DMS153 (cell line): ENCODE measurements around the gene PSMB5.
"Not testable (repeated sequence)": the region's sequence is repeated elsewhere in the genome, so short reads cannot be mapped to it uniquely, and the experiment has no call there.

Source experiments
- DNase-seq: peaks from one replicate; lab custom pipeline; 2025; lab: John Stamatoyannopoulos, UW

Gene PSMB5

DNA sequence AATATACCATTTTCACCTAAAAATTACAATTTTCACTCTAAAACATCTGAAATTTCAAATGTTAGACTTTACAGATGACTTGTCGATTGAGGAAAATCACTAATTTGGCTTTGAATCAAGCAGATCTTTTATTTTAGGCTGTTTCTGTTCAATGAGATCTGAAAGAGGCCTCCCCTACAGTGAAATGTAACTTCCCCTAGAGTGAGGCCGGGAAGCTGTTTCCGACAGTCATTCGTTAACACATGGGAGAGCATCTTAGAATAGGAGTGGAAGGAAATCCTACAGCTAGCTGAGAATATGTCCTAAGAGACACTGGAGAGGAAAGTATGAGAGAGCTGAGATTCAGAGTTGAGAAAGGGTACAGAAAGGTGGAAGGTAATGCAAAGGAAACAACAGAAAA is 19.1 kb downstream of the PSMB5 start:
- DNase-seq, result no peak

DNA sequence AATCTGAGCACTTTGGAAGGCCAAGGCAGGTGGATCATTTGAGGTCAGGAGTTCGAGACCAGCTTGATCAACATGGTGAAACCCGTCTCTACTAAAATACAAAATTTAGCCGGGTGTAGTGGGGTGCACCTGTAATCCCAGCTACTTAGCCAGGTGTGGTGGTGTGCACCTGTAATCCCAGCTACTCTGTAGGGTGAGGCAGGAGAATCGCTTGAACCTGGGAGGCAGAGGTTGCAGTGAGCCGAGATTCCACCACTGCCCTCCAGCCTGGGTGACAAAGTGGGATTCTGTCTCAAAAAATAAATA is 21.0 kb downstream of the PSMB5 start:
- DNase-seq, result not testable (repeated sequence)

DNA sequence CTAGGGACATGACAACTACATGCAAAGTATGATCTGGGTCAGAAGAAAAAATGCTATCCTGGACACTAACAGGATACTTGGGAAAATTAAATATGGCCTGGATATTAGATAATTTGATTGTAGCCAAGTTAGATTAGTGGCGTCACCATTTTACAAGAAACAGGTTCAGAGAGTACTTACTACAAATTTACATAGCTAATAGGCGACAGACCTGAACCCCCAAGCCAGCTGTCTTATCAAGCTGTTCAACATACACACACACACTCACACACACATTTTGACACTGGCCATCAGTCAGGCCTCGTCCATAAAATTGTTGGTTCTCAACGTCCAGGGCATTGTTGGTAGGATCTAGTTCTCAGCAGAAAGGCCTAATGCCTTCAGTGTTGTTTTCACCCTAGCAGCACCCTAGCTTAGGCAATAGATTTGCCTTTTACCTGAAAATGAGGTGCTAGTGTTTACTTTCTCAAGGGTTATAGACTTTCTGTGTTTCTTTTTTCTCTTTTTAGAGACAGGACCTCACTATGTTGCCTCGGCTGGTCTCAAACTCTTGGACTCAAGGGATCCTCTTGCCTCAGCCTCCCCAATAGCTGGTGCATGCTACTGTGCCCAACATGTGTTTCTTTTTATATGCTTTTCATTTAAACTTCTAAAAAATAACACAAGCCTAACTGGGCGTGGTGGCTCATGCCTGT is 21.5 kb downstream of the PSMB5 start:
- DNase-seq, result no peak

DNA sequence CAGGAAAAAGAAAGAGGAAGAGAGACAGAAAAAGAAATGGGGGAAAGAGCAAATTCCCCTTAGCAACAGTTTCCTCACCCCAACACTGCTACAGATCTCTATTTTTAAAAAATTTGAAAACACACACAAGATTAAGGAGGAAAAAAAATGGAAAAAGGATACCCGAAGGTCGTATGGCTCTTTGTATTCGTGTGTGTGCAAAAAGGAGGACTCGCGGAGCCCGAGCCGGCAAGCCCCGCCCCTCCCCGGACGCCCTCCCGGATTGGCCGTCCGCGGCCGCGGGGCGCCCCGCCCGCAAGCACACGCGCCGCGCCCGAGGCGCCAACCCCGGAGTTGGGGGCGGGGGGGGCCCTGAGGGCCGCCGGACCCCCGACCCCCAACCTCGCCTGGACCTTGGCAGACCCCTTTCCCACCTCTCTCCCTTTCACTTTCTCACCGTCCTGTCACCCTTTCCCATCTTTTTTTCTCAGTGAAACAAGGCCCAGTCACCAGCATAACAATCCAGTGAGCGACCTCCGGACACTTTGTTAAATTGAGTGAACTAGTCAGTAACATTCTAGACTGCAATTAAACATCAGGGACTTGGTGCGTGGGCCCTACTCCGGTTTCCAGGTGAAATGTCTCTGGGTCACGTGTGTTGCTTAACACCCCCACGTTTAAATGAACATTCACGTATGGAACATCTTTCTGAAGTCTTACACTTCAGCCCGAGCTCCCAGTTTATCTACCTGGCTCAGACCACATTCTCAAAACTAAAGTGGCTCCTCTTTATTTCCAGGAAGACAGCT is 24.6 kb downstream of the PSMB5 start, which contains the start of gene C14orf93:
TSS of gene C14orf93 (minus strand) at position 205 of the 788 bp plus-strand sequence. CDS start 11,120 bp downstream, outside the sequence.
- DNase-seq, result peak; percentile 42

DNA sequence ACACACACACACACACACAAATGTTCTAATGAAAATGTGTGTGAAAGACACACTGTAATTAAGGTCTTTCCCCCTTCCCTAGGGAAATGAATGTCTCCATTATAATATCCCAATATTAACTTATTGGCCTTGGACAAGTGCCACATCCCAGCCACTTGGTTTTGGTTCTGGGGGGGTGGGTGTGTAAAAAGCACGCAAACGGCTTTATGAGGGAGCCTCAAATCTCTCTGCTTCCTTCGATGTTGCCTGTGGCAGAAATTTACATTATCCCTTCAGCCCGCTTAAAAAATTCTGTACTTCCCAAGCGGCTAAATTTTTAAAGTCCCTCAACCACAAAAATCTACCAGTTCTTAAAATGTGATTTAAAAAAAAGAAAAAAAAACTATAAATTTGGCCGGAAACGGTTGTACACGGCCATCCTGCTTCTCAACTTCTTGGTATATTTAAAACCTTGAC is 25.2 kb downstream of the PSMB5 start:
- DNase-seq, result peak; percentile 5

DNA sequence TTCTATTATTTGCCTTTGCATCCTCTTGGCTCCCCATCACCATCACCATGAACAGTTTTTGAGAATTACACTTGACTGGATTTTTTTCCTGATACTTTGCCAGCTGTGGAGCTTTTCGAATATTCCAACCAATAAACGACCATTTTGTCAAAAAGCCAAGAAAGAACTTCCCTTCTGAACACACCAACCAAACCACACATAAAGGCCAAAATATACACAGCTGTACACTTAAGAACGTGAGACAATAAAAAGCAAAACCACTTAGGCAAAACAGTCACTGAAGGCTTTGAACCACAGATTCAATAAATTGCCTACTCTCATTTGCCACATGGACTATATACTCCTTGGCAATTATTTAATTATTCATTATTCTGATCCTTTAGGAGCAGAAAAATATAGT is 25.9 kb downstream of the PSMB5 start:
- DNase-seq, result peak; percentile 27

DNA sequence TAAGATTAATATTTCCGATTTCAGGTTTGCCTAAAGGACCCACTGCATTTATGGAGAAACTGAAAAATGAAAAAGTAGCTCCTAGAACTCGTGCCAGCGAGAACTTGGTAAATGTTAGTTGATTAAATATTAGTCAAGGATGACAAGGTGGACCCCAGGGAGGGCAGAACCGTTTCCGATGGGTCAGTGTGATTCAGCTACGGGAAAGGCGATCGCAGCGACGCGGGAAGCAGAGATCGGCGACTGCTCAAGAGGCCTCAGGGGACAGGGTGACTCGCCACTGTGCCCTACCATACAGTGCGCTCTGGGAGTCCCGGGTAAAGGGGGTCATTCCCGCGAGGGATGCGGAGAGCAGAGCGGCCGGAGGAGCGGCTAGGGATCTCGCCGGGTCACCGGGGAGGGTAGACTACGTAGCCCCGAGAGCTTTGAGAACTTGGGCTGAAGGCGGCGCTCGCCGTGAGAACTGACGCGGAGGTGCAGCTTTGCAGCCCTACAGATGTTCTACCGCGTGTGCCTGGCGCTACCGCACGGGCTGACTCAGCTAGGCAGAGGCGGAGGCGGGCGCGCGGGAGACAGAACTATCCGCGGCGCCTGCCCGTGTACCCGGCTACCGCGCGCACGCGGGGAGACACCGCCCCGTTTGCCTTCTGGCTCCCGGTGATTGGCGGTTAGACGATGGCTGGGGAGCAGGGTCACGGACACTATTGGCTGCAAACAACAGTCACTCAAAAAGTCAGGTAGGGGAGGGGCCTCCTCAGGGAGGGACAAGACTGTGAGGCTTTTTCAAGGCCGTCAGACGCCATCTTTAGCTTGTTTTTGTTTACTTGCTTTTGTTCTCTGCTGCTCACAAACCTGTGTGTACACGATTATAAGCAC is 27.9 kb downstream of the PSMB5 start:
- DNase-seq, result peak; percentile 97

DNA sequence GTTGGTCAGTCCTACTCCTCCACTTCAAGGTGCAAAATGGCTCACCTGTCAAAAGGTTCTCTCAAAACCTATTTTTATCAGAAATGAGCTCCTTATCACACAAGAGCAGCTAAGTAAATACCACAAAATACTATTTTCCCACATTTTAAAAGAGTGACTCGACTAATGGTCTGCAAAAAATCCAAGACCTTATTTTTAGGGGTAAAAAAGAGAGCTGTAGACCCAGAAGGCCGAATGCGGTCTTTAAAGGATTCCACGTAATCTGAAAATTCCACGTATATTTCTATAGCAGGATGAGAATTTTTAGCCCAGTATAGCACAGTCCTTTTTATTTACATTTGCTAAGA is 28.5 kb downstream of the PSMB5 start:
- no peak for DNase-seq

DNA sequence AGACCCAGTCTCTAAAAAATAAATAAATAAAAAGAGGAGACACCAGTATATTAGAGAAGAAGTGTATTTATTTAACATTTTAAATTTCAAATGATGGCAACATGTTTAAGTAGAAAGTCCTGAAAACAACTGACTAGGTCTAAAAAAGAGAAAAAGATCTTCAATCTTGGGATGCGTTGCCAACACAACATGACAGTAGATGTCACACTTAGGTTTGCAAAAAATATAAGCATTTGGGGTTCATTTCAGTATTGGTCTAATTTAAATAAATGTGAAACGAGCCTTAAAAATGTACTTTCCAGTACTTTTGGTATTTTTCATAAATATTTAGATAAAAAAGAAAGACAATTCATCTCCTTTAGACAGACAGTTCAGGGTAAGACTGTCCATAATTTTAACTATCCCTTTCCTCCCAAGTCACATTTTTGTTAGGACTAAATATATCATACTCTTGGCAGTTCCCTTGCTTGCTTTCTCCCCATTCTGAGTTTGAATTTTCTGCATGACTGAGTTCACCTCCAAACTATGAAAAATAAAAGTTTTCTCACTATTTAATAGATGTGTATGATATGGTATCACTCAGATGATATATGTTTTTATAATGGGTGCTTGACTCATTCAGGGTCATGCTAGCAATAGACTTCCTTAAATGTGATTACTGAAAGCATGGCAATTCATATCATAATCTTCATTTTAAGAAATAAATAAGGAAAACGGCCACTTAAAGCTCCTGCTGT is 29.1 kb downstream of the PSMB5 start:
- no peak for DNase-seq

DNA sequence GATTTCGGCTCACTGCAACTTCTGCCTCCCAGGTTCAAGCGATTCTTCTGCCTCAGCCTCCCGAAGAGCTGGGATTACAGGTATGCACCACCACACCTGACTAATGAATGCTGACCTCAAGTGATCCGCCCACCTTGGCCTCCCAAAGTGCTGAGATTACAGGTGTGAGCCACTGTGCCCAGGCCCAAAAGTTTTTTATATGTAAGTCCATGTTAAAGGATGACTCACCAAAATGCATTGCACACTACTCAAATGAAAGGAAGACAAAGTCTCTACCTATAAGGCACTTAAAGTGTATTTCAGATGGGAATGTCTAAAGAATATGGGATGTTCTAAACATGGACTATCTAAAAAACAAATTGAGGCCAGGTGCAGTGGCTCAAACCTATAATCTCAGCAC is 30.4 kb downstream of the PSMB5 start:
- not testable (repeated sequence) for DNase-seq

DNA sequence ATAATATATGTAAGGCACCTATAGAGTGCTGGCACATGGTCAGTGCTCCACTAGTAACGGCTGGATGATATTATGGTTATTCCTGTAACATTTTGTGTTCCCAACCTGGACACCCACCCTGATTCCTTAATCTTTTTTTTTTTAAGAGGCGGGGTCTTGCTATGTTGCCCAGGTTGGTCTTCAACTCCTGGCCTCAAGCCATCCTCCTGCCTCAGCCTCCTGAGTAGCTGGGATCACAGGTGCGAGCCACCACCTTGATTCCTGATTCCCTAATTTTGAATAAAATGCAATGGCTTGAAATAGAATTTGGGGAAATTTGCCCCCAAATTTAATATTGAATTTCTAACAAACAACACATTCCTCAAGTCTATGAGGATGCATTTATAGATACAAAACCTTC is 32.1 kb downstream of the PSMB5 start:
- DNase-seq, result no peak

DNA sequence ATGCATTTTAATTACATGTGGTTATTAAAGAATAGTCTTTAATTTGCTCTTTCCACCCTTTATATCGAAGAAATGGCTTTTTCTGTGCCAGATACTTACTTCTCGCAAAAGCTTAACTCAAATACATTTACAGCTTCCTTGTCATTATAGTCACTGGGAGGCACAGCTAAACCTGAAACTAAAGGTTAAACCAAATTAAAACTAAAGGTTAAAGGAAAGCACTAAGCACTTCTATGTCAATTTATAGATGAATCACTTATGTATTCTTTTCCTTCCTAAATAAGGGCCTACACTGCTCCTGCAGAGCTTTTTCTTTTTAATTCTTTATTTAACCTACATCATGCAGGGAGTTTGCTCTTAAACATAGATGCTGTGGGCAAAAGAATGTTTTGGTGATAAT is 33.8 kb downstream of the PSMB5 start:
- no peak for DNase-seq

DNA sequence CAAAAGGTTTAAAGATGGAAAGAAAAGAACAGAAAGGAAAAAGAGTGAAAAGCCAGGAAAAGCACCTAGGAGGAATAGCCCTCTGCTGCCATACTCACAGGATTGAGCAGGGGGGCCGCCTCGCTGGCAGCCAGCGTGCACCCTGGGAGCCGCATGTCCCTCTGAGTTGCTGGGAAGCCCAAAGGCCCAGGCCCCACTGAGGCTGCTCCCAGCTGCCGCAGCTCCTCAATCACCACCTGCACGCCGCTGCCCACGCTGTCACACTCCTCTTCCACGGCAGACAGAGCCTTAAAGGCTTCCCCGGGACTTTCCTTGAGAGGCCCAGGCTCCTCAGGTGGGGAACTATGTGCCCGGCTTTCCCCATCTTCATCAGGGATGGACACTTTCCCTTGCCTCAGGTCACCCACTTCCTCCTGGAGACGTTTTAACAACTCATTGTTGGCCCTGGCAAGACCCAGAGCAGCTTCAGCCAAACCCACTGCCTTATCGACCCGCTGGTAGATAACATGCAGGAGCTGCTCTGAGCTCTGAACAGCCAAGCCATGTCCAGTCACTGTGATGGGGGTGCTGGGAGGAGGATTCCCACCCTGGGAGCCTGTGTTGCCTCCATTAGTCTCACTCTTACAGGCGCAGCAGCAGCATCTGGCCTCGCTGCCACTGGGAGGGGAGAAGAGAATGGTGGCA is 36.2 kb downstream of the PSMB5 start:
- DNase-seq, result no peak

DNA sequence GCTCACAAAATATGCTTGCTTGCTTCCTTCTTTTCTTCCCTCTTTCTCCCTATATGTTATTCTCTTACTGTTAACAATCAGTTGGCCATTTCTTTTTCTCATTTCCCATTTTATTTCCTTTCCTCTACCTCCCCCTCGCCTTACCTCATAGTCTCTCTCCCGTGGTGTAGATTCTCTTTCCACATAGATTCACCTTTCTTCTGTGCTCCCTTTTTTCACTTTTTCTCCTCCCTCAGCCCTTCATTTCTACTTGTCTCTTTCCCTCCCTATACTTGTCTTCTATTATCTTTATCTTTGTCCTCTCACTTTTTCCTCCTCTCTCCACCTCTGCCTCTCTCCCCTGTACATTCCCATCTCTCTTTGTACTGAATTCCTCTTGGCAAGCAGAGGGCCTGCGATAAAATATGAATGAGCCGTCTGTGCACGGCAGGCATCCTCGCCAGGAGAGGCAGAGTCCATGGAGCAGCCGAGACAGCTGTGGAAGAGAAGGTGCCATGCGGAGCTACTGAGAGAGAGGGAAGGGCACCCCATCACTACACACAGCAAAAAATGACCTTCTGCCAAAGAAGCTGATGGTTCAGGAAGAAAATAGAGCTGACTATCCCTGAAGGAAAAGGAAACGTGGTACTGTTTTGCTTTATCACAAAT is 36.9 kb downstream of the PSMB5 start:
- DNase-seq, result no peak

DNA sequence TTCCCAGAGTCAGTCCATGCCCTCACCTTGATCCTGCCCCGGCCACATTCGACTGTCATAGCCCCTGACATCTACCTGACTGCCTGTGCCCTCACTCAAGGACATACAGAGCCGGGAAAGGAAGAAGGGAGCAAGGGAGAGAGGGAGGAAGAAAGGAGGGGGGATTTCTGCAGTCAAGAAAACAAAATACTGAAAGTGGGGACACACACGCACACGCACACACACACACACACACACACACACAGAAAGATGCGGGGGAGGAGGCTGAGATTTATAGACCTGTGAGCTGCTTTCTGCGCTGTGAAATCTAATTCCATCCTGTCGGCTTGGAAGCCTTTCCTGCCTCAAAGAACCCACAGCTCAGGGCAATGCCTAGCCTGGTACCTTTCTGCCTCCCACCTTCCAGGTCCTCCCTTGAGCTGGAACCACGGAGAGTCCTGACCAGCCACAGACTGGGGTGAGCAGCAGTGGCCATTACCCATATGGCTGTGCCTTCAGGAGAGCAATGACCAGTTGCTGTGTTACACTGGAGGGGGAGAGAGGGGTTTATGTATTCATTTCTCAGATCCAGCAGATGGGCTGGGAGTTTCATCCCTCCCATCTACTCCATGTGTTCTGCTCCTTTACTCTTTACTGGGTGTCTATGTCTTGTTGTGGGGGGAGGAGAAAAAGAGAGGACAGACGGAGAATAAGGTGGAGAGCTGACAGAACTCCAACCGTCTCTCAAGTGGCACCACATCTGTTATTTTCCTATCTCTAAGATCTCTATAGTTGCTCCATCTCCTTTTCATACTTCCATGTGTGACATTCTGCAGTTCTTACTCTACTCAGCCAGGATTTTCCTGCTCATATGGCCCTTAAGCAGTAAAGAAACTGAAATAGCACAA is 37.7 kb downstream of the PSMB5 start:
- no peak for DNase-seq

DNA sequence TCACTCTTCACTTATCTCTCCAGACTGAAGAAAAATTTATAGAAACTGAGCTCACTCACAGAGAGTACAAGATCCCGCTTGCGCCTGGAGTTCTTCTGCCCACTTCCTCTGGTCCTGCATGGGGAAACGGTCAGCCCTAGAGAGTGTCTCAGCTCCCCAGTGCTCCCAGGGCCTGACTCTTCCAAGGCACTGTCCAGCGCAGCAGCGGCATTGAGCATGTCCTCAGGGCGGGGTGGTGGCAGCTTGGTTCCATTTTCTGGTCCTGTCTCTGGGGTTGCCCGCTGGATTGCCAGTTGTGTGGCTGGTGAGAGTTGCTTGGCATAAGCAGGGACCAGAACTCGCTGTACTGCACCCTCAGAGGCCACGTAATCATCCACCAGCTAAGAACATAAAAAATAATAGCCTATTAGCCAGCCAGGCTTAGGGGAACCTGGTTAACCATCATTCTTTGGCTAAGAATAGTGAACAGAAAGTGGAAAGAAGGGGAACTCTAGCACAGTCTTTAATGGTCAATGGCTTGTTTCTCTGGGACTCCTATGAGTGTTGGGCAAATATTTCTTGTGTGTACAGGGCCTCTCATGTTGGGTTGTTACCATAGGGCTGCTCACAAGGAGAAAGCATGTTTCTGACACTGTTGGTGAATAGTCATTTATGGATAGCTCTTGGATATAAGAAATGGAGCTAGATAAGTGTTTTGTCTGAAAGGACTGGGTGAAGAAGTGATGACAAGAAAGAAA is 38.6 kb downstream of the PSMB5 start:
- DNase-seq, result no peak

DNA sequence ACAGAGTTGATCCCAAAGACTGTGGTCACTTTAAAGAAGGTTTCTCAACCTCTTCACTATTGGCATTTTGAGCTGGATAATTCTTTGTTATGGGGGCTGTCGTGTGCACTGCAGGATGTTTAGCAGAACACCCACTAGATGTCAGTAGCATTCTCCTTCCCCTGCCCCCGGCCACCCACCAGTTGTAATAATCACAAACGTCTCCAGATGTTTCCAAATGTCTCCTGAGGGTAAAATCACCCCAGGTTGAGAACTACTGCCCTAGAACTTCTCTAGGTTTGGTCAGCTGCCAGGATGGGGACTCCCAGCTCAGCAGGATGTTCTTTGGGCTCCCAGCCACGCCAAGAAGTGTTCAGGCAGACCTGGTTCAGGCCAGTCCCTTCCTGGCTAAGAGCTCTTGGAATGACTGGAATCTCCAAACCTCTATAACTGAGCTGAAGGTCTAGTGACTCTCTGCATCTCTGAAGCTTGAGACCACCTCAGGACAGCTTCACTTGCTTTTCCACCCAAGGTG is 39.9 kb downstream of the PSMB5 start:
- DNase-seq, result no peak

DNA sequence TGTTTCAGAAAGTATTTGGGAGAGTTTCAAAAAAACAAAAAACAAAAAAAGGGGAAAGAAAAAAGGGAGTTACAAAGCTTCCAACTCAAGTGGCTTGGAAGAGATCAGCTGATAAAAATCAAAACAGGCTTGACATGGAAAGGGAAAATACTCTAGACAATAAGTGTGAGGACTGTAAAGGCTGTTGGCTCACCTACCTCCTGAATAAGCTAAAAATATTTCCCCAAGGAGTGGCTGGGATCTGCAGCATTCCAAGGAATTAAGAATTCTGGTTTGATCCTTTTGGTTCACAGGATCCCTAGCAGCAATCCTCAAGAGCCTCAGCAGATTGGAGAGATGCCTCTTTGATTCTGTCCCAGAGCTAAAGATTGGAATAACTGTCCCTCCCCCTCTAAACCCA is 41.2 kb downstream of the PSMB5 start:
- DNase-seq, result no peak

DNA sequence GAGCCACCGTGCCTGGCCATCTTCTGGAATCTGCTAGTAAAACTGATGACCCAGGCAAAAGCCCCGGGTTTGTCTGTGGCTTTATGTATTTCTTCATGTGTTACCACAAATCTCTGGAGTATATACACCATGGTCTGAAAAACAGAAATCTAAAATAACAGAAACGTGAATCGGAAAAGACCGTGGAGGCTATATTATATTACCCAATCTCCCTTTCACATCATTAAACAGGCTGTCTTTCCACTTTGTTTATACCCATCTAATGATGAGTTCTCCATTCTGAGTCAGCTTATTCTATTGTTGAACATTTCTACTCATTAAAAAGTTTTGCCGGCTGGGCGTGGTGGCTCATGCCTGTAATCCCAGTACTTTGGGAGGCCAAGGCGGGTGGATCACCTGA is 42.8 kb downstream of the PSMB5 start:
- DNase-seq, result no peak
